HG02571 (cell line): Measurements from ENCODE around the gene NT5E.
"Not testable (repeated sequence)": the region's sequence is repeated elsewhere in the genome, so short reads cannot be mapped to it uniquely, and the experiment has no call there.

Experiments used
- ATAC-seq: cut with Tn5 transposase; IDR thresholded peaks from one replicate; pipeline ENCODE4 v1.9.1; 2021; ENCODE audit warnings: mild to moderate bottlenecking, moderate library complexity; ENCODE audit not compliant: unreplicated experiment

Gene NT5E

DNA sequence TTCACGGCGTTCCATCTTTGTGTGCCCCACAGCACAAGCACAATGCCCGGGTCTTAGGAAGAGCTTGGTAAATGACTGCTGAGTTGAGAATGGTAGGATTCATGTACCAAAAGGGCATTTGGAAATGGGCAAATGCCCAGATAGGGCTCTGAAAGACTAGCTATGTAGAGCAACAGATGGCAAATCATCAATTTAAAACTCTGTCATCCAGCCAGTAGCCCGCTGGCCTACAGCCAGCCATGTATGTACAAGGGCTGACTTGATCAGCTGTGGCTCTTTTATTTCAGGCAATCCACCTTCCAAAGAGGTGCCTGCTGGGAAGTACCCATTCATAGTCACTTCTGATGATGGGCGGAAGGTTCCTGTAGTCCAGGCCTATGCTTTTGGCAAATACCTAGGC, 35.1 kb downstream of the NT5E start:
- no peak for ATAC-seq

DNA sequence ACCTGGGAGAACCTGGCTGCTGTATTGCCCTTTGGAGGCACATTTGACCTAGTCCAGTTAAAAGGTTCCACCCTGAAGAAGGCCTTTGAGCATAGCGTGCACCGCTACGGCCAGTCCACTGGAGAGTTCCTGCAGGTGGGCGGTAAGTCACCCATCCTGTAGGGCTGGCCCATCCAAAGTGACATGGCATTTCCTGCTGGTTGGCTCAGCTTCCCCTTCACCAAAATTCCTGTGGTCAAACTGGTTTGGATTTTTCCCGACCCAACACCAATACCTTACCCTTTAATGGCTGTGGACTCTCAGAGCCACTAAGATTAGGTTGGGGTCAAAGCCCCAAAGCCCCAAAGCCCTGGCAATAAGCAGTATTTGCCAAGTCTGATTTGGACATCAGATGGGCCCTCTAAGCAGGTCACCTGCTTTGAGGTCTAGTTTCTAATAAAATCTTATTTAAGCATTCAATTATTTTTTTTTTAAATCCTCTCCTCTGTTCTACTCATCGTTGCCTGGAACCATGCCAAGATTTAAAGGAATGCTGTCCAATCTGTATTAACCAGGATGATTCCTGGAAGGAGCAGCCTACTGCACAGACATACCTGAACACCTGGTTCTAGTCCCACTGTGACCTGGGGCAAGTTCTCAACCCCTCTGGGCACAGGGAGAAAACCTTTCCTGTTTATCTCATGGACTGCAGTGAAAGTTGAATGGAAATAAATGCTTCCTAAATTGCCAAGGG, 40.8 kb downstream of the NT5E start:
- no peak for ATAC-seq

GRCh38 chr6:85493389-85493788, 43.5 kb downstream of the NT5E start:
- ATAC-seq, result no peak

DNA sequence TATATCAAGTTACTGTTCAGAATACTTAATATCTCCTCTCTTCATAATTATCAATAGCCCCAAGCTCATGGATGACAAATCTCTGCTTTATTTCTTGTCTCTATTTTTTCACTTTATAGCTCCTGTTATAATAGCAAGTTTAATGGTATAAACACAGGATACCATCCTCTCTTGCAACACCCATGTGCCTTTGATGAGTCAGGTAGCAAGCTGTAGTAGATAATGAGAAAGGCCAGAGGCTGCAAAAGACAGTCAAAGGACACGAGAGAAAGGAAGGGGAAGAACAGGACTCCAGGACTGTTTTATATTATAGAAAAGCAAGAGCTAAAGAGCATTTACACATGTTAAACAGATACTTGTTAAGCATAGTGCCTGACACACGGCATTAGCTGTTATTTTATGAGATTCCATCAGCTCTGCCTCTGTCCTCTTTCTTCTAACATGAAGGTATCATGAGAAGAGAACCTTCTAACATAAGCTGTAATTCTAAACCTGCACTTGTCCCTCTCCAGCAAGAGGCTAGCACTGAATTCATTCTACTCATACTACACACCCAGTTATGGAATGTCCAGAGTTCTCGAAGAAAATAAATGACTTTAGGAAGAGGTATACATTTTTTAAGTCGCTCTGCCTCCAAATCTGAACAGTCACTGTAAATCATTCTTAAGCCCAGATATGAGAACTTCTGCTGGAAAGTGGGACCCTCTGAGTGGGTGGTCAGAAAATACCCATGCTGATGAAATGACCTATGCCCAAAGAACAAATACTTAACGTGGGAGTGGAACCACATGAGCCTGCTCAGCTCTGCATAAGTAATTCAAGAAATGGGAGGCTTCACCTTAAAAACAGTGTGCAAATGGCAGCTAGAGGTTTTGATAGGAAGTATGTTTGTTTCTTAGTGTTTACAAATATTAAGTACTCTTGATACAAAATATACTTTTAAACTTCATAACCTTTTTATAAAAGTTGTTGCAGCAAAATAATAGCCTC, 45.0 kb downstream of the NT5E start:
- ATAC-seq, result no peak

DNA sequence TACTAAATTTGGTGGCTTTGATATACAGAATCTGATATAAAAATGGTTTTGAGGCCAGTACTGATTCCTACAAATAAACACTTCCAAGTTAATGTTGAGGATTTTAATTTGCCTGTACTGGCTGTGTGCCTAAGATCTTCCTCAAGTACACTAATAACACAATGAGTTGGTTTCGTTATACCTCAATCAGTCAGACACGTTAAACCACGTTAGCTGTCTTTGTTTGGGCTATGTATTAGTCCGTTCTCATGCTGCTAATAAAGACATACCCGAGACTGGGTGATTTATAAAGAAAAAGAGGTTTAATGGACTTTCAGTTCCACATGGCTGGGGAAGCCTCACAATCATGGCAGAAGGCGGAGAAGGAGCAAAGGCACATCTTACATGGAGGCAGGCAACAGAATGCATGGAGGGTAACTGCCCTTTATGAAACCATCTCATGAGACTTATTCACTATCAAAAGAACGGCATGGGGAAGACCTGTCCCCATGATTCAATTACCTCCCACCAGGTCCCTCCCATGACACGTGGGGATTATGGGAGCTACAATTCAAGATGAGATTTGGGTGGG, 46.2 kb downstream of the NT5E start:
- no peak for ATAC-seq

DNA sequence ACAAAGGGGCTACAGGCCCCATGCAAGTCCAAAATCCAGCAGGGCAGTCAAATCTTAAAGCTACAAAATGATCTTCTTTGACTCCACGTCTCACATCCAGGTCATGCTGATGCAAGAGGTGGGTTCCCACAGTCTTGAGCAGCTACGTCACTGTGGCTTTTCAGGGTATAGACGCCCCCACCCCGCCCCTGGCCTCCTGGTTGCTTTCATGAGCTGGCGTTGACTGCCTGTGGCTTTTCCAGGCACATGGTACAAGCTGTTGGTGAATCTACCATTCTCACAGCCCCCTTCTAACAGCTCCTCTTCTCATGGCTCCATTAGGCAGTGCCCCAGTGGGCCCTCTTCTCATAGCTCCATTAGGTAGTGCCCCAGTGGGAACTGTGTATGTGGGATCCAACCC, 47.0 kb downstream of the NT5E start:
- ATAC-seq, result no peak

GRCh38 chr6:85498596-85499258, 48.8 kb downstream of the NT5E start:
- no peak for ATAC-seq

DNA sequence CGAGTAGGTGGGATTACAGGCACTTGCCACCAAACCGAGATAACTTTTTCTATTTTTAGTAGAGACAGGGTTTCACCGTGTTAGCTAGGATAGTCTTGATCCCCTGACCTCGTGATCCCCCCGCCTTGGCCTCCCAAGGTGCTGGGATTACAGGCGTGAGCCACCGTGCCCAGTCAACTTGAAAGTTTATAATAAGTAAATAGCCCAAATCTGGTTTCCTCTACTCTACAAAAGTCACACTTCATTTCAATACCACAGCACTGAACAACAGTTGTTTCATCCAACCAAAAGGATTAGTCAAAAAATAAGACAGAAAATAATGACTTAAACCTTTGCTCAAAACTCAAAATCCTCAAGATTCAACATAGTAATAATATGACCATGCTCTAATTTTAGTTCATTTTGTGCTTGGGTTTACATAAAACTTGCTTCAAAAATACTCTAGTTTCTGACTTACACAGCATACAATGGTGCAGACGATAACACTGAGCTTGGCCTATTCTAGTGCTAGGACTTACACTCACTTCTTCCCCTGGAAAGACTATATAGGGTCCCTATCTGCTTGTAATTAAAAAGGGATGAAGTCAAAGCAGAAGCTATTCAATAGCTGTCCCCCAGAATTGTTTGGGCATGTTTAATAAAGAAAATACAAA, 56.7 kb downstream of the NT5E start:
- no peak for ATAC-seq

DNA sequence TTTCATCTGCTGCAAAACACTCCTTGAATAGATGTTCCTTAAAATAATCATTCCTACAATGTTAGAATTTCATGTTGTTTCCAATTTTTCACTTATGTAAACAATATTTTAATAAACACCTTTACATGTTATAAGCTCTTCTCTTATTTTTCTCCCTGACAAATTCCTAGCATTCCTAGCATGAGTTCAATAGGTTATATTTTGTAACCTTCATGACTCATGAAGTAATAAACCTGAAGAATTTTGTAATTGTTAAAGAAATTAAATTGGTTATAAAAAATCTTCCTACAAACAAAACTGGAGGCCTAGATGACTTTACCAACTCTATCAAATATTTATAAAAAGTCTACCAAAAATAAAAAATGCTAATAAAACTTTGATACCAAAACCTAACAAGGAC, 66.3 kb downstream of the NT5E start:
- no peak for ATAC-seq

- not testable (repeated sequence) for ATAC-seq
Measured at GRCh38 chr6:85524281-85524680, 74.4 kb downstream of the NT5E start.

DNA sequence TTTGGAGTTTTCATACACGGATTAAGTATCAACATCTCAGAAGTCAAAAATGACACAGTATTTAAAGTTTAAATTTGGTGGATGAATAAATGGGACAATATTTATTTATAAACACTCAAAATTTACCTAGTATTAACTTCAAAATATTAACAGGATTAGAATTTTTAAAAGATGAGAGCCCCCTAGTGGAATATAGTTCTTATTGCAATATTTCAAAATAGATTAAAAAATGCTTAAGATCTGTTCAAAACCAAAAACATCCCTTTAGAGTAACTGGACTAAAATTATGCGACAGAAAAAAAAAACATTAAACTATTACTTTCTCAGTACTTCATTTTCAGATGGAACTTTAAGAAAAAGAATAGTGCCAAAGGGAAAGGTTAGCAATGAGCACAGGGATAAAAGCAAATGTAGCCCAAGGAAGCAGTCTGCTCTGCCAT, 87.2 kb downstream of the NT5E start:
- no peak for ATAC-seq

DNA sequence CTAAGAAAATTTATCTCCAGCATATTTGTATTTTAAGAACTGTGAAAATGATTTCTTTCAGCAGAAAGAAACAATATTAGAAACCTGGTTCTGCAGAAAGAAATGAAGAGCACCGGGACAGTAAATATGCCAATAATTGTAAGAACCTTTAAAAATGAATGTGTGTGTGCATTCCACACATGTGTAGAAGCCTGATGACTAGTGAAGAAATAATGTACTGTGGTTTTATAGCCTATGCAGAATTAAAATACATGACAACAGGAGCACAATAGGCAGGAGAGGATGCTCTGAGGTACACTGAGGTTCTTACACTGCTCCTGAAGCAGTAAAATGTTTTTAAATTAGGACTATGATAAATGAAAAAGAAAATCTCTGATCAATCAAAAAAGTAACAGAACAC, 94.9 kb downstream of the NT5E start:
- no peak for ATAC-seq
